ENCODE data around the gene GNAL.

The GNAL gene

GRCh38 chr18:11775436-11776174, 86.5 kb downstream of the GNAL start:
- DNase-seq = no peak

DNA sequence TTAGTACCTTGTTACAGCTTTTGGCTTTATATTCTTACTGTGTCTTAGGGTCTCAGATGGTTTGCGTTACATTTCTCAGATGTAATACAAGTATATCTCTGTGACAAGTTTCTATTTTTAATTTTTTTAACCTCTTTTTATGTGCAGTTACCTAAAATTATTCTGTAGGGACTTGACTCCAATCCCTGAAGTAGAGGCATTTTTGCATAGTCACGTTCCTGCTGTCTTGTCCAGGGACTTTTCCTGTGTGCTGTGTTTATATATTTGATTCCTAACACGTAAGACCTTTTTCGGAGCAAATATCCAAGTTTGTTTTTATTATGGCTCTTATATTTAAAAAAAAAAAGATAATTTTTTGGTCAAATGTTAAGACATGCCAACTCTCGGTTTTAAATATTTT, 91.0 kb downstream of the GNAL start:
- no peak for DNase-seq

DNA sequence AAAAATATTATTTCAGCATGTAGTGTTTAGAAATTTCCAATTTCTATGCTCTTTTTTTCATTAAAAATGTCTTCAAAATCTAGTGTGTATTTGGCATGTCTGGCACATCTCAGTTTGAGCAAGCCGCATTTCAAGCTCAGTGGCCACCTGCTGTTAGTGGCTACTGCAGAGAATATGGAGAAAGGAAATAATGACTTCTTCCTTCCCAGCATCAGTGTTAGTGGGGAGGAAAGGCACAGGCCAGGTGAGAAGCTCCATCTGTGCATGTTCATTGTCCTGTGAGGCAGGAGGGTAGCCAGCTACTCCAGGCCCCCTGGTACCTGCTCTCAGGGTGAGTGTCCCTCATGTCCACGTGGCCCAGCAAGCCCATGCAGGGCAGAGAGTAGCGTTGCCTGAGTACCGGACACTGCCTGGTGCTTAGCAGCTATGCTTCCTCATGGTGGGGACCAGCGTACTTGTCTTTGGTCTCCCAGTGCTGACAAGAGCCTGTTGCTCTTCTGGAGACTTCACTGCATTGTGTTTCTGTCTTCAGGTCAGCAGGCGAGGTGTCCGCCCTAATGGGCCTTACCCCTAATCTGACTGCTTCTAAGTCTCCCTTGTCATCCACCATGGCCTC, 94.8 kb downstream of the GNAL start:
- no peak for DNase-seq

- no peak for DNase-seq
Measured at GRCh38 chr18:11784674-11785304, 95.7 kb downstream of the GNAL start.

- DNase-seq = no peak
Measured at GRCh38 chr18:11785444-11786055, 96.5 kb downstream of the GNAL start.

GRCh38 chr18:11789716-11790510, 100.8 kb downstream of the GNAL start:
- DNase-seq = no peak

DNA sequence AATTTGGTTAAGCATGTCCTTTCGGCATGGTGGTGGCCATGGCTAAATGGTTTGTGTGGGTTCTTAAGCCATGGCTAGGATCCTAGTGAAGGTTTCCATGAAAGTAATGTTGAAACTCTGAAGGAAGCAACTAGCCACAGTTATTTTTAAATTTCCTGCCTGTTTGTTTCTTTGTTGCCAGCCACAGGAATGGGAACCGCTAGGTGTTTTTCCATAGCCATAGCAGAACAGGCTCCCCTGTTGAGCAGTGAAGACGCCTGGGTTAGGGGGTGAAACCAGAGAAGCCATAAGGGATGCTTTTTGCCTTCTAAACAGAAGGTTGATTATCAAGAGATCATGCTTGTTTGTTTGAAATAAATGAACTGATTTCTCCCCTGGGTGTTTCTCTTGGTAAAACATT, 102.1 kb downstream of the GNAL start:
- no peak for DNase-seq

GRCh38 chr18:11792632-11793031, 103.6 kb downstream of the GNAL start:
- DNase-seq = no peak

GRCh38 chr18:11794195-11794594, 105.1 kb downstream of the GNAL start:
- DNase-seq = no peak

- no peak for DNase-seq
Measured at GRCh38 chr18:11795916-11796315, 106.9 kb downstream of the GNAL start.

GRCh38 chr18:11798271-11798670, 109.2 kb downstream of the GNAL start:
- DNase-seq = no peak

DNA sequence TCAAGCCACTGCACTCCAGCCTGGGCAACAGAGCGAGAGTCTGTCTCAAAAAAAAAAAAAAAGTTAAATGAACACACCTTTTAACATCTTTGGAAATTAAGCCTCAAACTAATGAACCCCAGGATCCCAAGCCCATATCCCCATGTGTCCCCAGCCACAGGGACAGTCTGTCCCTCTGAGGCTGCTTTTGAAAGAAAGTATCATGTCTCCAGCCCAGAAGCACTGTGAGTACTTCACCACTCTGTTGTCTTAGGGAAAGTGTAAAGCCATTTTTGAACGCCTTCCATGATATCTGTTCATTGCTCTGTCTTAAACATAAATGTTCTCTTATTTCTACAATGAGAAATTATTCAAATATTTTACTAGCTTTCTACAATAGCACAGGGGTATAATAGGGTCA, 110.0 kb downstream of the GNAL start:
- no peak for DNase-seq

- DNase-seq = no peak
Measured at GRCh38 chr18:11800566-11801334, 111.7 kb downstream of the GNAL start.

DNA sequence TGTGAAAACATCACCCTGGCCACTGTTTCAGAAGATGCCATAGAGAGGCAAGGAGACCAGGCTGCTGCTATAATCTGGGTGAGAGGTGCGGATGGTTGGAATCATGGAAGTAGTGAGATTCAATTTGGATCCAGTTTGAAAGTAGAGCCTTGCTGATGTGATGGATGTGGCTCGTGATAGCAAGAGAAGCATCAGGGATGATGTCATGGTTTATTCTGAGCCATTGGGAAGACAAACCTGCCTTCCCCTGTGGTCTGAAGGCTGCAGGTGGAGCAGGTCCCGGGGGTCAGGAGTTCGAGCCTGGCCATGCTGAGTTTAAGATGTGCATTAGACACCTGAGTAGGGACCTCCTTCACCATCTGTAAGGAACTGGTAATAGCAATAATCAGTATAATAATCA, 112.5 kb downstream of the GNAL start:
- no peak for DNase-seq

GRCh38 chr18:11802158-11802557, 113.1 kb downstream of the GNAL start:
- no peak for DNase-seq

DNA sequence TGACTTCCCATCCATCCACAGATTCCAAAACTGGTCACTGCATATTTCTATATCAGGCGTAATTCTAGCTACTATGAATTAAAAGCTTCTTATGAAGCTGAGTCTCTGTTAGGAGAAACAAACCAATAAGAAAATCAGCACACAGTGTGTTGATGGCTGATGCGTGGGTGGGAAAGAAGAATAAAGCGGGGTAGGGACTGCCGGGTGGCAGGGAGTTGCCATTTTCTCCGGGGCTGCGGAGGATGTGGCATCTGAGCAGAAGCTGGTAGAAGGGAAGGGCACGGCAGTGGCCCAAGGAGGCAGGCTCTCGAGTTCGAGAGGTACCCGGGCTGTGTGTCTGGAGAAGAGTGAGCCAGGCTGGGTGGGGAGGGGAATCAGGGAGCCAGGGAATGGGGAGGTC, 113.5 kb downstream of the GNAL start:
- DNase-seq = no peak

DNA sequence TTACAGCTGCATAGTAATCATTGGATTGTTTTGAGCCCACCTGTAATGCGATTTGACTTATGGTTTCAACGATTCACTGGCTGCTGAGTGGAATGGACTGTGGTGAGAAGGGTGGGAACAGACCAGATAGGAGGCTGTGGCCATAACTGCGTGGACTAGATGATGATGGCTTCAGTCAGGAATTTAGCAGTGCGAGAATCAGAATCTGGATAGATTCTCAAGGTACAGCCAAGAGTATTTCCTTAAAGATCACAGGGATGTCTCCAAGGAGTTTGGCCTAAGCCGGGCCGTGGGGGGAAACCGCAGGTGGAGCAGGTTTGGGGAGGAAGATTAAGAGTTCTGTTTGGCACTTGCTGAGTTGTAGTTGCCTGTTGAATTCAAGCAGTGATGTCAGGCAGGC, 118.2 kb downstream of the GNAL start:
- DNase-seq = no peak

- no peak for DNase-seq
Measured at GRCh38 chr18:11808001-11808855, 119.2 kb downstream of the GNAL start.

DNA sequence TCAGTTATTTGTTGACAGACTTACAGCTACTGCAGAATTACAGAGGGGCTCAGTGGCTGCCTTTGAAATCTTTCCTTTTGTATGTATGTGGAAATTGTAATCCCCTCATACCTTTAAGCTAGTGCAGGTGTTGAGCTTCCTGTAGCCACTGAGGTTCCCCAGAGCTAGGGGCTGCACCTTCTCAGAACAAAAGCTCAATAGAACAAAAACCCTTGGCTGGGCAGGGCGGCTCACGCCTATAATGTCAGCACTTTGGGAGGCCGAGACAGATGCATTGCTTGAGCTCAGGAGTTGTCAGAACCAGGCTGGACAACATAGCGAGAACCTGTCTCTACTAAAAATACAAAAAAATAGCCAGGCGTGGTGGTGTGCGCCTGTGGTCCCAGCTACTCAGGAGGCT, 120.8 kb downstream of the GNAL start:
- DNase-seq = no peak

GRCh38 chr18:11810379-11810778, 121.3 kb downstream of the GNAL start:
- DNase-seq = no peak

DNA sequence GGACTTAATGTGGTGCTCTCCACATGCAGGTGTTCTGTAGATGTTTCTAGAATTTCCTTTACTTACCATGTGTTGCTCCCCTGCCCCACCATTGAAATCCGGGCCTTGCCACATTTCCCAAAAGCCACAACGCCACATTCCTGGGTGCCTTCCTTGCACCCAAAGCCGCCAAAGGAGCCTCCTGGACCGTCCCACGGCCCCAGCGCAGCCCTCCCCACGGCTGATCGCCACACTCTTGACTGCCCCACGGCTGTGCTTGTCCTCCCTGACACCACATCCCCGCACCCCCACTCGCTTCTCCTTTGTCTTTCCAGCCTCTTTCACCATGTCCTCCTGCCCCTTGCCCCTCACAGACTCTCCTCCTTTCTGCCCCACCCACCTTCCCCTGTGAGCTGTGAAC, 121.9 kb downstream of the GNAL start:
- DNase-seq = no peak
